ENCODE results near the gene ANKS6.

DNA sequence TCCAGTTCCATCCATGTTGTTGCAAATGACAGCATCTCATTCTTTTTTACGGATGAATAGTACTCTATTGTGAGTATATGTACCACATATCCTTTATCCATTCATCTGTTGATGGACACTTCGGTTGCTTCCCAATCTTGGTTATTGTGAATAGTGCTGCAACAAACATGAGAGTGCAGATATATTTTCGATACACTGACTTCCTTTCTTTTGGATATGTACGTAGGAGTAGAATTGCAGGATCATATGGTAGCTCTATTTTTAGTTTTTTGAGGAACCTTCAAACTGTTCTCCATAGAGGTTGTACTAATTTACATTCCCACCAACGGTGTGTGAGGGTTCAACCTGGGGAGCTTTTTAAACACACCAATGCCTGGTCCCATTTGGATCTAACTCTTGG is 33.4 kb upstream of the ANKS6 start:
- TF ChIP-seq, protein P1, sequence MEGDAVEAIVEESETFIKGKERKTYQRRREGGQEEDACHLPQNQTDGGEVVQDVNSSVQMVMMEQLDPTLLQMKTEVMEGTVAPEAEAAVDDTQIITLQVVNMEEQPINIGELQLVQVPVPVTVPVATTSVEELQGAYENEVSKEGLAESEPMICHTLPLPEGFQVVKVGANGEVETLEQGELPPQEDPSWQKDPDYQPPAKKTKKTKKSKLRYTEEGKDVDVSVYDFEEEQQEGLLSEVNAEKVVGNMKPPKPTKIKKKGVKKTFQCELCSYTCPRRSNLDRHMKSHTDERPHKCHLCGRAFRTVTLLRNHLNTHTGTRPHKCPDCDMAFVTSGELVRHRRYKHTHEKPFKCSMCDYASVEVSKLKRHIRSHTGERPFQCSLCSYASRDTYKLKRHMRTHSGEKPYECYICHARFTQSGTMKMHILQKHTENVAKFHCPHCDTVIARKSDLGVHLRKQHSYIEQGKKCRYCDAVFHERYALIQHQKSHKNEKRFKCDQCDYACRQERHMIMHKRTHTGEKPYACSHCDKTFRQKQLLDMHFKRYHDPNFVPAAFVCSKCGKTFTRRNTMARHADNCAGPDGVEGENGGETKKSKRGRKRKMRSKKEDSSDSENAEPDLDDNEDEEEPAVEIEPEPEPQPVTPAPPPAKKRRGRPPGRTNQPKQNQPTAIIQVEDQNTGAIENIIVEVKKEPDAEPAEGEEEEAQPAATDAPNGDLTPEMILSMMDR (IDR thresholded peaks at IDR 0.05) = no peak
- no peak for TF ChIP-seq POLR2A (IDR thresholded peaks at IDR 0.05)
